Erythroblast (primary cell): ENCODE measurements around the gene SAMSN1.

ENCODE experiments used
- GATA1 ChIP-seq: IDR thresholded peaks from 2 replicates; pipeline ENCODE4 v1.6.1; 2011; ENCODE audit warnings: low read depth, mild to moderate bottlenecking, control low read depth, low read length, moderate library complexity
- POLR2A ChIP-seq: IDR thresholded peaks from 2 replicates; pipeline ENCODE4 v1.6.1; 2011; ENCODE audit warnings: mild to moderate bottlenecking, low read length

- TF ChIP-seq POLR2A (no peak), GATA1 (no peak)
Observed at GRCh38 chr21:14560139-14560538, 14.0 kb upstream of the SAMSN1 start.
